ENCODE results near the gene PIEZO1. TPM values are rescaled to one million over a fixed set of nuclear protein-coding genes. Genes with fewer than 3 reads are reported as not detected.

PIEZO1 gene
- total RNA-seq, 1 donor from 2014 or later, result 247 TPM

DNA sequence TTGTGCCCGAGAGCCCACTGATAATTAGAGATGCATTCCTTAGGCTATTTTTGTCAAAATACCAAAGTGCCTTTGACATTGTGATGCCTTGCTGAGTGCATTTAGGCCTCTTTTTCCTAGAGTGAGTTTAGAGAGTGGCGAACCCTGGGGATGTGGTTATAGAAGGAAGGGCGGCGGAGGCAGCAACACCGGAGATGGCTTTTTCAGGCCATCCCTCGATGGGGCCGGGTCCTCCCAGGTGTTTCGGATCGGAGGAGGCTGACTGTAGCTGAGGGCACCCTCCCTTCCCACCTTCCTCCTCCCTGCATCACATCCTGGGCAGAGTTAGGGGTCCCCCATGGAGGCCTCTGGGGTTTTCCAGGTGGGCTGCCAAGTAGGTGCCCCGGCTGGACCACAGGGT lies 92.2 kb downstream of the PIEZO1 start:
- no peaks in the 10 kb centered on the region for H3K36me3 ChIP-seq (ENCODE audit: insufficient read depth, low read length)
- no peak overlapping the region for H3K9ac ChIP-seq (ENCODE audit: low read length)
- H4K20me1 ChIP-seq (ENCODE audit: insufficient read depth, low read length), result no peaks in the 10 kb centered on the region
- no peaks in the 10 kb centered on the region for H3K9me3 ChIP-seq (ENCODE audit: insufficient read depth, low read depth, low read length)
- Mint-ChIP-seq H3K4me3 (ENCODE audit: unreplicated experiment) (no peak overlapping the region), H3K4me1 (ENCODE audit: low read depth, unreplicated experiment) (no peaks in the 10 kb centered on the region), H3K36me3 (ENCODE audit: low read depth, unreplicated experiment) (peaks cover 4% of the 10 kb centered on the region), H3K9me3 (ENCODE audit: unreplicated experiment) (no peaks in the 10 kb centered on the region), H3K27ac (ENCODE audit: unreplicated experiment) (no peak overlapping the region), H3K27me3 (ENCODE audit: low read depth, unreplicated experiment) (peaks cover 35% of the 10 kb centered on the region)
- no peaks in the 10 kb centered on the region for H3K79me2 ChIP-seq (ENCODE audit: insufficient read depth, low read length)
- DNase-seq (ENCODE audit: low read depth) (no peak), FAIRE-seq (no peak)
- H3K27me3 ChIP-seq (ENCODE audit: insufficient read depth, low read length), result peaks cover under 1% of the 10 kb centered on the region
- H3K4me3 ChIP-seq (ENCODE audit: insufficient read depth, low read depth, low read length), result no peak overlapping the region
- no peak overlapping the region for H3K4me2 ChIP-seq (ENCODE audit: low read length)
- no peak overlapping the region for H3K27ac ChIP-seq (ENCODE audit: low read depth, low read length)
- no peak overlapping the region for H2AFZ ChIP-seq (ENCODE audit: low read depth, low read length)
- TF ChIP-seq EZH2 (IDR thresholded peaks at IDR 0.05; ENCODE audit: insufficient read depth, low read length), result no peak
- TF ChIP-seq, protein P1, sequence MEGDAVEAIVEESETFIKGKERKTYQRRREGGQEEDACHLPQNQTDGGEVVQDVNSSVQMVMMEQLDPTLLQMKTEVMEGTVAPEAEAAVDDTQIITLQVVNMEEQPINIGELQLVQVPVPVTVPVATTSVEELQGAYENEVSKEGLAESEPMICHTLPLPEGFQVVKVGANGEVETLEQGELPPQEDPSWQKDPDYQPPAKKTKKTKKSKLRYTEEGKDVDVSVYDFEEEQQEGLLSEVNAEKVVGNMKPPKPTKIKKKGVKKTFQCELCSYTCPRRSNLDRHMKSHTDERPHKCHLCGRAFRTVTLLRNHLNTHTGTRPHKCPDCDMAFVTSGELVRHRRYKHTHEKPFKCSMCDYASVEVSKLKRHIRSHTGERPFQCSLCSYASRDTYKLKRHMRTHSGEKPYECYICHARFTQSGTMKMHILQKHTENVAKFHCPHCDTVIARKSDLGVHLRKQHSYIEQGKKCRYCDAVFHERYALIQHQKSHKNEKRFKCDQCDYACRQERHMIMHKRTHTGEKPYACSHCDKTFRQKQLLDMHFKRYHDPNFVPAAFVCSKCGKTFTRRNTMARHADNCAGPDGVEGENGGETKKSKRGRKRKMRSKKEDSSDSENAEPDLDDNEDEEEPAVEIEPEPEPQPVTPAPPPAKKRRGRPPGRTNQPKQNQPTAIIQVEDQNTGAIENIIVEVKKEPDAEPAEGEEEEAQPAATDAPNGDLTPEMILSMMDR (IDR thresholded peaks at IDR 0.05; ENCODE audit: insufficient read depth, low read depth, low read length), result no peak
- H3K4me1 ChIP-seq (ENCODE audit: insufficient read depth, low read length), result no peaks in the 10 kb centered on the region

DNA sequence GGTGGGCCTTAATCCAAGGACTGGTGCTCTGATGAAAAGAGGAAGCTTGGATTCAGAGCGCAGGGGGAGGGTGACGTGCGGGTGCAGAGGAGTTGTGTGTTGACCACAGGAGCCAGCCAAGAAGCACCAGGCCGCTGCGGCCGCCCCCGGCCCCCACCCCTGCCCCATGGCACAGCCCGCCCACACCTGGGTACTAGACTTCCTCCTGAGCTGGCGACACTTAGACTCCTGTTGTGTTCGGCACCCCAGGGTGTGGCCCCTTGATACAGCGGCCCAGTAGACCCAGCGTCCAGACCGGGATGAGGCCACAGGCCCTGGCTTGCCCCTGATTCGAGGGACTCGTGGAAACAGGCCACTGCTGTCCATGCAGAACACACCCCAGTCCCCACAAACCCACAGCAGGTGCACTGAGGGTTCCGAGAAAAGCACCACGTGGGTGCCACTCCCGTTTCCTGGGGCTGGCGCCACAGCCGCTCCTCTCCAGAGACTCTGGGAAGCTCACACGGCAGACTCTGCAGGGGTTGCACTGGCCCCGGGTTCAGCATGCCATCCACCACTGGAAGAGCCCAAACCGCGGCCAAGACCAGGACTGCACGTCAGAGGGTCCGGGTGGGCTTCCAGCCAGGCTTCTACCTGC lies 93.0 kb downstream of the PIEZO1 start:
- Histone ChIP-seq H3K4me1 (ENCODE audit: insufficient read depth, low read length) (no peaks in the 10 kb centered on the region), H4K20me1 (ENCODE audit: insufficient read depth, low read length) (peaks cover 1% of the 10 kb centered on the region), H3K9ac (ENCODE audit: low read length) (no peak overlapping the region), H3K27ac (ENCODE audit: low read depth, low read length) (no peak overlapping the region), H3K36me3 (ENCODE audit: insufficient read depth, low read length) (no peaks in the 10 kb centered on the region), H3K4me3 (ENCODE audit: insufficient read depth, low read depth, low read length) (no peak overlapping the region), H3K27me3 (ENCODE audit: insufficient read depth, low read length) (peaks cover 2% of the 10 kb centered on the region), H3K9me3 (ENCODE audit: insufficient read depth, low read depth, low read length) (no peaks in the 10 kb centered on the region), H3K4me2 (ENCODE audit: low read length) (no peak overlapping the region), H2AFZ (ENCODE audit: low read depth, low read length) (no peak overlapping the region), H3K79me2 (ENCODE audit: insufficient read depth, low read length) (no peaks in the 10 kb centered on the region)
- H3K27me3 Mint-ChIP-seq (ENCODE audit: low read depth, unreplicated experiment), result peaks cover 37% of the 10 kb centered on the region
- no peaks in the 10 kb centered on the region for H3K4me1 Mint-ChIP-seq (ENCODE audit: low read depth, unreplicated experiment)
- FAIRE-seq, result no peak
- peaks cover 4% of the 10 kb centered on the region for H3K36me3 Mint-ChIP-seq (ENCODE audit: low read depth, unreplicated experiment)
- no peak for DNase-seq (ENCODE audit: low read depth)
- no peak overlapping the region for H3K27ac Mint-ChIP-seq (ENCODE audit: unreplicated experiment)
- no peaks in the 10 kb centered on the region for H3K9me3 Mint-ChIP-seq (ENCODE audit: unreplicated experiment)
- no peak overlapping the region for H3K4me3 Mint-ChIP-seq (ENCODE audit: unreplicated experiment)
- TF ChIP-seq EZH2 (IDR thresholded peaks at IDR 0.05; ENCODE audit: insufficient read depth, low read length), result no peak
- TF ChIP-seq, protein P1 (IDR thresholded peaks at IDR 0.05; ENCODE audit: insufficient read depth, low read depth, low read length), result no peak

DNA sequence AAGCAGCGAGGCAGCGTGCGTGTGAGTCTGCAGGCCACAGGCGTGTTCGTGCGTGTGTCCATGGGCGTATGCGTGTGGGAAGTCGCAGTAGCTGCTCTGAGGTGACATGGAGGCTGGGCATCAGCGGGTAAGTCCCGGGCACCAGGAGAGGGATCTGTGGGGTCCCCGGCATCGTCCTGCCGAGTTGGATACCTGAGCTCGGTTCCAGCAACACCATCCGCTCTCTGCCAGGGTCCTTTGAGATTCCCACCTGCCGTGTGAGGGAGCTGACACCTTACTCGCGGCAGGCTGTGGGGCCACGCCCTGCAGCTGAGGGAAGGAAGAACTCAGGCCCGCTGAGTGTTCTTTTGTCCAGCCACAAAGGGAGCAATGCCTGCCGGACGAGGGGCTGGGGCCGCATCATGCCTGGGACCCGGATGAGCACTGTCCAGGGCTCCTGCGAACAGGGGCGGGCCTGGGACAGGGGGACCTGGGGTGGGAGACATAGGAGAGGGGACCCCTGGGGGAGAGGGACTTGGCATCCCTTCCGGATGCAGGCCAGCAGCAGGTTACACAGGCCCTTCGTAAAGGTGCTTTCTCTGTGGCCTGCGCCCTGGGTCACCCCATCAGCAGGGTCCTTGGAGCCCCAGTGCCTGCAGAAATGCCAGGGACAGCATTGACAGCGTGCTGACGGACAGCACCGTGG lies 93.7 kb downstream of the PIEZO1 start:
- Mint-ChIP-seq H3K27ac (ENCODE audit: unreplicated experiment) (no peak overlapping the region), H3K27me3 (ENCODE audit: low read depth, unreplicated experiment) (peaks cover 37% of the 10 kb centered on the region), H3K4me1 (ENCODE audit: low read depth, unreplicated experiment) (no peaks in the 10 kb centered on the region), H3K9me3 (ENCODE audit: unreplicated experiment) (no peaks in the 10 kb centered on the region), H3K36me3 (ENCODE audit: low read depth, unreplicated experiment) (no peaks in the 10 kb centered on the region), H3K4me3 (ENCODE audit: unreplicated experiment) (no peak overlapping the region)
- TF ChIP-seq, protein P1 (IDR thresholded peaks at IDR 0.05; ENCODE audit: insufficient read depth, low read depth, low read length), result no peak
- H3K36me3 ChIP-seq (ENCODE audit: insufficient read depth, low read length), result no peaks in the 10 kb centered on the region
- no peak overlapping the region for H3K4me3 ChIP-seq (ENCODE audit: insufficient read depth, low read depth, low read length)
- H3K27ac ChIP-seq (ENCODE audit: low read depth, low read length), result no peak overlapping the region
- peaks cover 2% of the 10 kb centered on the region for H3K27me3 ChIP-seq (ENCODE audit: insufficient read depth, low read length)
- H3K79me2 ChIP-seq (ENCODE audit: insufficient read depth, low read length), result no peaks in the 10 kb centered on the region
- H4K20me1 ChIP-seq (ENCODE audit: insufficient read depth, low read length), result peaks cover 6% of the 10 kb centered on the region
- no peaks in the 10 kb centered on the region for H3K9me3 ChIP-seq (ENCODE audit: insufficient read depth, low read depth, low read length)
- FAIRE-seq, result no peak
- H3K4me1 ChIP-seq (ENCODE audit: insufficient read depth, low read length), result peaks cover 5% of the 10 kb centered on the region
- no peak overlapping the region for H3K9ac ChIP-seq (ENCODE audit: low read length)
- no peak overlapping the region for H3K4me2 ChIP-seq (ENCODE audit: low read length)
- no peak for DNase-seq (ENCODE audit: low read depth)
- no peak overlapping the region for H2AFZ ChIP-seq (ENCODE audit: low read depth, low read length)

All from astrocyte (in vitro differentiated cells and primary cell).